GM21786 (cell line): ENCODE measurements around the gene PPP1R12A.

Experiments
- ATAC-seq: cut with Tn5 transposase; IDR thresholded peaks from one replicate; pipeline ENCODE4 v1.9.1; 2021; ENCODE audit not compliant: unreplicated experiment

Gene PPP1R12A

DNA sequence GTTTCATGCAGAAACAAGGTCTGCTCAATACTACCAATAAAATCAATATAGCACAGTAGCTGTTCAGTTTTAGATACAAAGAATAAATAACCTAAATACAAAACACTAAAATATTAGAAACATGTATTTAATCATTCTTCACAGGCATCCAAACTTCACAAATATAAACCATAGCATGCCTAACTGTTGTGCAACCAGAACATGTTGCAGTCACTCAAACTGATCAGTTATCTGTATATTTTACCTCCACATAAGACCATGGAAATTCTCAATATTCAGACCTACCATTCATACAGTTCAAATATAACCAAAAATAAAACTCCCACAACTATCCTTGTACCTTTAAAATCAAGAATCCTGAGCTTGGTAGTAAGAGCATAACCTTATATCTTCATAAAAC lies 161.0 kb downstream of the PPP1R12A start:
- ATAC-seq = no peak

DNA sequence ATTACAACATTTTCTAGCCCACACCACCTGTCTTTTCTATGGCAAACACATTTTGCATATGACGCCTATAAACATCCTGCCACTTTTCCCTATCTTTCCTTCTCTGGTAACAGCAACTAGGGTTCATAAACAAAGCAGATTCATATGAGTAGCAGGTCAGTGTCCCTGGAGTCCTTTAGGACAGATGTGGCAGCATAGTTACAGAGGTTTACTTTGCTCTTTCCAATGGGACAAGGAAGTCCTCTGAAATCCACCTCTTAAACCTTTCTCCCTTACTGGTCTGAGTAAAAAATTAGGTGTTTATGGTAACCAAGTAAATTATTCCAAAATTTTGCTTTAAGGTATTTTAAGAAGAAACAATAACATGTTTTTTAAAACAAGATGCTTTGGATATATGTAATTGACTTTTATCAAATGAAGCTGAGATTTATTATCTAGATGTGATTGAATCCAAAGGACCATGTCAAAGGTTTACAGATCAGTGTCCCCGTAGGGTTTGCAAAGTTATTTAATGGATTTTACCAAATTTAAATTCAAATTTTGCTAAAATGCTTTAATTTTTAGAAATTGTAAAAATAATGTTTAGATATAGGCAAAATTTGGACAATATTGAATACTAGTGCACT lies 164.9 kb downstream of the PPP1R12A start:
- no peak for ATAC-seq

DNA sequence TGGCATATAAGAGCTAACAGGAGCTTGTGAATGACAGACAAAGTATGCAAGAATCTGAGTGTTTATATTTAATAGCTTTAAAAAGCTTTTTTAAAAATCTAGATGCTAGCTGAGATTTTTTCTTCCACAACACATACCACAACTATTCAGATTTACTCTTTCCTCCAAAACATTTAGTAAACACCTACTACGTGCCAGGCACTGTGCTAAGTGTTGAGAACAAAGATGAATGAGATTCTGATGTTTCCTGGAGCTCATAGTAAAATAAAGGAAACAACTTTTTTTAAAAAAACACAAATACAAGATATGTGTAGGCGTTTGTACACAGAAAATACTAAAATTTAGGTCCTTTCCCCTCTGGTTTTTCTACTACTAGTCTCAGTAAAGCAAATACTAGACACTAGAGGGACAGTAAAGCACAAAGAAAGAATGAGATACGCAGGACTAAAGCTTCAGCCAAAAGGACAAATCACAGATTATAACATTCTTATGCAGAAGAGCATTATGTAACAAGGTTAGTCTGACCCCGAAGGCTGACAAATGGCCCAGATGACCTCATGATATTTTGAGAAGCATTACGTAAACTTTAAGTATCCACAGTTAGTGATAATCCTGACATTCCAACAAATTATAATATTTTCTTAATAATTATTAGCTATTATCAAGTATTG lies 165.6 kb downstream of the PPP1R12A start:
- no peak for ATAC-seq

DNA sequence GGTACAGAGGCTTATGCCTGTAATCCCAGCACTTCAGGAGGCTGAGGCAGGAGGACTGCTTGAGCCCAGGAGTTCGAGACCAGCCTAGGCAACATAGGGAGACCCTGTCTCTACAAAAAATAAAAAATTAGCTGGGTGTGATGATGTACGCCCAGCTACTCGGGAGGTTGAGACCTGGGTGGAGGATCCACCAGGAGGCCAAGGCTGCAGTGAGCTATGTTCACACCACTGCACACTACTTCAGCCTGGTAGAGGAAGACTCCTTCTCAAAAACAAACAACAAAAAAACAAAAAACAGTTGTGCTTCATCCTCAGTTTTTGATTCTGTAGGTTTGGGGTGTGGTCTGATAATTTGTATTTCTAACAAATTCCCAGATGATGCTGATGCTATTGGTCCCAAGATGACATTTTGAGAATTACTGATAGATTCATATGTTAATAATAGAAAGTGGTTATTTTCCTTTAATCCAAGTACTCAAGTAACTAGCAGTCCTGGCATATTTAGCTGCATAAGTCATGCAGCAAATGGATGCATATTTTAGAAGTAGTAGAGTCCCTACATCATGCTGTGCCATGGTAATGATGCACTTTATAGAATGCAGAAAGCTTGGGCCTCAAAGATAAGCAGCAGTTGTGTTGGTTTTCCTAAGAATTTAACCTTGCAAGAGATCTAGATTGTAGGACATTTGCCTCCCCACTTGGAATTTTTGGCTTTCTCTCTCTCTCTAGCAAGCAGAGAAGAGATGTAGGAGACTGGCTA lies 168.0 kb downstream of the PPP1R12A start:
- ATAC-seq = no peak

DNA sequence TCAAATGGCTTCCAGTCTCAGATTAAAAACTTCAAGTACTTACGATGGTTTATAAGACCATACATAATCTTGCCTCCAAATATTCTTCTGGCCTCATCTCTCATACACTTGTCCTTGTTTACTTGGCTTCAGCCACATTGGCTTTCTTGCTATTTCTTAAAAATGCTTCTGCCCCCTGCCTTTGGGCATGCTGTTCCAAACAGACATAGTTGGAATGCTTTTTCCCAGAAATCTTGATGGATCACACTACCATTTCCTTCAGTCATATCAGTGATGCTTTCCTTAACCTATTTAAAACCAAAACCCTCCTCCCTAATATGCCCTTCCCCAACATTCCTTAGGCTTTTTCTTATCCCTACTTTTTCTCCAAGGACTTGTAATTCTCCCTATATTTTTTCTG lies 169.7 kb downstream of the PPP1R12A start:
- ATAC-seq = no peak

DNA sequence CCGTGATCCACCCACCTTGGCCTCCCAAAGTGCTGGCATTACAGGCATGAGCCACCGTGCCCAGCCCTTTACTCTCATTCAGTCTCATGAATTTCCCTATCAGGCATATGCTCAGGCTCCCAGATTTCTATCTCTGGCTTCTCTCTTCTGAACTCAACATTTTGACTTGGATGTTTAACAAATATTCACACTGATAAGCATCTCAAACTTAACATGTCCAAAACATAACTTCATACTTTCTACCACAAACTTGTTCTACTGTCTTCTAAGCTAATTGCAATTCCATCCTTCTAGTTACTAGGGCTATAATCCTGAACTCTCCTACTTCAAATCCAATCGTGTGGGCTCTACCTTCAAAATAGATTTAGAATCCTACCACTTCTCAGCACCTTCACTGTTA lies 170.3 kb downstream of the PPP1R12A start:
- ATAC-seq = no peak

GRCh38 chr12:79763766-79764452 lies 171.0 kb downstream of the PPP1R12A start:
- no peak for ATAC-seq

DNA sequence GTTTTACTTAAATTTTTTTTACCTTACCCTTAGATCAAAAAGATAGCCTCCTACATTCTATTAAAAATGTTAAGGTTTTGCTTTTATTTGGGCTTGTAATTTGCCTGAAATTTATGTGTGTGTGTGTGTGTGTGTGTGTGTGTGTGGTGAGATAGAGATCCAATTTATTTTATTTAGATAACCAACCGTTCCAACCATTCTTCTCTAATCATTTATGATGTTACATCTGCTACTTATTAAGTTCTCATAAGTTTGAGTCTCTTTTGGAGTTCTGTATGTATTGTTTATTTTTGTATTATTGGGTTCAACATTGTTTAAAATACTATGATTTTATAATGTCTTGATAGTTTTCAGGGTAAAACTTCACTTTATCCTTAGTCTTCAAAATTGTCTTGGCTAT lies 173.6 kb downstream of the PPP1R12A start:
- no peak for ATAC-seq

- no peak for ATAC-seq
Observed at GRCh38 chr12:79747274-79747673, 187.6 kb downstream of the PPP1R12A start.

- ATAC-seq = no peak
Observed at GRCh38 chr12:79737875-79738718, 196.8 kb downstream of the PPP1R12A start.

- ATAC-seq = no peak
Observed at GRCh38 chr12:79732638-79733037, 202.3 kb downstream of the PPP1R12A start.

- ATAC-seq = no peak
Observed at GRCh38 chr12:79725987-79726386, 208.9 kb downstream of the PPP1R12A start.
